HG02981 (cell line): ENCODE data around the gene CAB39L.
A peak's percentile ranks its signal among the peaks of the same experiment; 100 is the strongest.

Source experiments
- ATAC-seq: cut with Tn5 transposase; IDR thresholded peaks from one replicate; pipeline ENCODE4 v1.9.1; 2021; ENCODE audit warnings: mild to moderate bottlenecking, moderate library complexity; ENCODE audit not compliant: unreplicated experiment

The CAB39L gene

DNA sequence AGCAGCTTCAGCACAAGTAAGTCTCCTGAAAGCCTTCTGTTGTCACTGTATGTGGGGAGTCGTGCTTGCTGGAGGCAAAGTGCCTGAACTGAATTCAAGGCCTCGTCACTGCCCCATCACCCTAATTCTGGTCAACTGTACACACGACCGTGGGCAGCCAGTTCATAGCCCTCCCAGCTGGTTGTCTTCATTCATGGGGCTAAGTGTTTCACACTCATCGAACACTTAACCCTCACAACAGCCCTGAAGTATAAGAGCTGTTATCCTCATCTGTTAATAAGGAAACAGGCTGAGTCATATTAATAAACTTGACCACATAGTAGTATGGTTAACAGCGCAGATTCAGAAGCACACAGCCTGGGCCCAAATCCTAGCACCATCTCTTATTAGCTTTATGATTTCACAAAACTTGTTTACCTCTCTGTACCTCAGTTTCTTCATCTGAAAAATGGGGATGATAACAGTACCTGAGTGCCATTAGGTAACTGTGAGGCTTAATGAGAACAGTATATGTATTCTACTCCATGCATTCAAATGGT, 129.5 kb downstream of the CAB39L start:
- ATAC-seq, result no peak

DNA sequence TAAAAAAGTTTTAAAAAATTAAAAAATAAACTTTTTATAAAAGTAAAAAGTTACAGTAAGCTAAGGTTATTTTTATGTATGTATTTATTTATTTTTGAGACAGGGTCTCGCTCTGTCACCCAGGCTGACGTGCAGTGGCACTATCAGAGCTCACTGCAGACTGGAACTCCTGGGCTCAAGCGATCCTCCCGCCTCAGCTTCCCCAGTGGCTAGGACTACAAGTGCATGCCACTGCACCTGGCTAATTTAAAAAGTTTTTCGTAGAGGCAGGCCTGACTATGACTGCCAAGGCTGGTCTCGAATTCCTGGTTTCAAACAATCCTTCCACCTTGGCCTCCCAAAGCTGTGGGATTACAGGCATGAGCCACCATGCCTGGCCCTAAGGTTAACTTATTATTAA, 132.0 kb downstream of the CAB39L start:
- ATAC-seq, result no peak

DNA sequence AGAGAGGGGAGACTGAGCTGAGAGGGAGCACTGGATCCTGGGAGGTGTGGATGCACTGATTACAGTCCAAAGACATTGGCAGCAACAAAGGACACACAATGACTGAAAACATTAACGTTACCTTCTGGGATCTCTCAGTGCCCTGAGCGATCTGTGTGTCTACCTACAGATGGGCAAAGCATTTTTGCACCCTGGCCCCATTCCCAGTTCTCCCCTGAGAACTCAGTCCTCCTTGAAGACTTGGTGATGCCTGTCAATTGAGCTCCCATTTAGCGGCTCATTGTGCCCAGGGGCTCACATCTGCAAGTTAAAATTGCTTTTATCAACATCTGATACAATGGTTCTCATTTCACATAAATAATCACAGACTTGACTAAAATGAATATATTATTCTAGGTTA, 133.6 kb downstream of the CAB39L start:
- no peak for ATAC-seq

DNA sequence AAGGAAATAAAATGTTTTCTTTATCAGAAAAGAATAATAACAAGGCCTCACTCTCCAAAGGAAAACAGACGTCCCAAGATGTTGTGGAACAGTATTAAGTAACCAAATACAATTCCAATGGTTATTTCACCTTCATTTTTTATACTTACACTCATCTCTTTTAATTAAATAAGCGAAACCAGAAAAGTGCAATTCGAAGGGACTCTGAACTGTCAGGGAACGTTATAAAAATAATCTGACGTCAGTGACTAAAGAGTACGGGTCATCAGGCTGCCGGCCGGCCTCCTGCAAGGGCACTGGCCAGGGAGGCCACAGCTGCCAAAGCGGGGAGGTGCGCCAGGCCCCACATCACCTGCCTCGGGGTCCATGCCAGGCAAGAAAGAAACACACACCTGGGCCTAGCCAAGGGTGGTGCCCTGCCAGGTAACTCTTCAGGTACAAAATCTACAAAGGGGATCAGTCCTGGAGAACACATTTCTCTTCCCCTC, 134.9 kb downstream of the CAB39L start:
- no peak for ATAC-seq

DNA sequence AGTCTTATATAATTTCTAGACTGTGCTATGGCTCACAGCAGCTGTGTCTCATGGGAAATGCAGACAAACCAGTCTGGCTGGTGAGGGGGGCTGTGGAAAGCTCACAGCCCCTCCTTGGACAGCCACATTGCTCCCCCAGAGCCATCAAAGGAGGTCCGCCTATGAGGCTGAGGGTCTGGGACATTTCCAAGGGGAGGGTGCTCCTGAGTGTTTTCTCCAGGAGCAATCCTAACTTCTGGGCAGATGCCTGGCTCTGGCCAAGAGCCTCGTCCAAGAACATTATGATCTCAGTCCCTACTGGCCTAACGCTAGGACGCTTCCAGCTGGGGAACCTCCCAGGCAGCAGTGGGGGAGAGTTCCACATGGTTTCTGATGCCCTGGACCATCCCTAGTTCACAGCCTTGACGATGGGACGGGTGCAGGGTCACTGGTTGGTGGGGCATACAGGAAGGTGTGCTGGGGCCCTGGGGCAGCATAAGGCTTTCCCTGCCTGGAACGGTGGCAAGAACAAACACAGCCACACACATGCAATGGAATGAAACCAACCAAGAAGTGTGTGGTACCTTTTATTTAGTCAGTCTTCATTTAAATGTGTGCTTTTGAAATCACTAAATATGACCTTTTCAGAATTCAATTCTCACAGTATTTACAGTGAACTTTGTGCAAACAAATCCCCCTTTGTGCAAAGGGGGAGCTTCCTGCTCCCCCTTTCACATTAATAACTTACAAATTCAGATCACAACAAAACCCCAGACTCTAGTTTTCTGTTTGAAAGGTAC, 135.6 kb downstream of the CAB39L start:
- ATAC-seq, result no peak

DNA sequence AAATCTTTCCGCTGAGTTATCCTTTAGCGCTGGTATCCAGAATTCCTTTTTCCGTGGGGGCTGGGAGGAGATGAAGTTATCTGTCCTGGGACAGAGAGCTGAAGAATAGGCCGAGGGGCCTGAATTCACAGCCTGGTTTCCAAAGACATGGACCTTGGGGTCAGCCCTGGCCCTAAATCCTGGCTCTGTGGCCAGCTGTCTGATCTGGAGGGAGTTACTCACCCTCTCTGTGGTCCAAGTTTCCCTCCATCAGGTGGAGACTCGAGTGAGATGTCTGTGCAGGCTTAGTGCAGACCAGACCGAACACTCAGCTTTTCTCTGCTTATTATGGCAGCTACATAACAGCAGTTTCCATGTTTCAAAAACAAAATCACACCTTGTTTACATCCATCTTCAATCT, 136.5 kb downstream of the CAB39L start:
- no peak for ATAC-seq

DNA sequence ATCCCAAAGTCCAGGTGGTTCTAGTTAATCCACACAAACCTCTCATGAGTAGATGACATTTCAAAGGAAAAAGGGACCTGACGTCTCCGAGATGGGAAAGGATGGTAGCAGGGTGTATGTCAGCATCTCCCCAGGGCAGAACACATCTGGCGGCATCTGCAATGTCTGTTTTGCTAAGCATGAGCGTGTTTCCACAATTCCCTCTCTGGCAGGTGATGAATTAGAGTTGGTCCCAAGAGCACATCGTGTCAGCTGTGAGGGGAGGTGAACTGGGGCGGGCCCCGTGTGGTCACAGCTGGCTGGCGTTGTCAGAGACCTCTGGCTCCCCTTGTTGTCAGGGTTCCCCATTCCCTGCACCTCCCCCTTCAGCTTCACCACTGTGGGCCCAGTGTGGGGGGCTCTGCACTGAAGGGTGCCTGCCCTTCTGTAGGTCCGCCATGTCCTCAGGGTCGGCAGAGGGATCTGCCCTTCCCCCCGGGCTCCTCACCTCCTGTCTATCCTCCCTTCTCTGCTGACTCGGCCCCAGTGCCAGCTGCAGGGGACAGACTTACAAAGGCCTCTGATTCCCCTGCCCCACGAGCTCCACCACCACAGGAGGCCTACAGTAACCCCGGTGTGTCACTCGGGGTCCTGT, 138.0 kb downstream of the CAB39L start:
- ATAC-seq, result no peak

DNA sequence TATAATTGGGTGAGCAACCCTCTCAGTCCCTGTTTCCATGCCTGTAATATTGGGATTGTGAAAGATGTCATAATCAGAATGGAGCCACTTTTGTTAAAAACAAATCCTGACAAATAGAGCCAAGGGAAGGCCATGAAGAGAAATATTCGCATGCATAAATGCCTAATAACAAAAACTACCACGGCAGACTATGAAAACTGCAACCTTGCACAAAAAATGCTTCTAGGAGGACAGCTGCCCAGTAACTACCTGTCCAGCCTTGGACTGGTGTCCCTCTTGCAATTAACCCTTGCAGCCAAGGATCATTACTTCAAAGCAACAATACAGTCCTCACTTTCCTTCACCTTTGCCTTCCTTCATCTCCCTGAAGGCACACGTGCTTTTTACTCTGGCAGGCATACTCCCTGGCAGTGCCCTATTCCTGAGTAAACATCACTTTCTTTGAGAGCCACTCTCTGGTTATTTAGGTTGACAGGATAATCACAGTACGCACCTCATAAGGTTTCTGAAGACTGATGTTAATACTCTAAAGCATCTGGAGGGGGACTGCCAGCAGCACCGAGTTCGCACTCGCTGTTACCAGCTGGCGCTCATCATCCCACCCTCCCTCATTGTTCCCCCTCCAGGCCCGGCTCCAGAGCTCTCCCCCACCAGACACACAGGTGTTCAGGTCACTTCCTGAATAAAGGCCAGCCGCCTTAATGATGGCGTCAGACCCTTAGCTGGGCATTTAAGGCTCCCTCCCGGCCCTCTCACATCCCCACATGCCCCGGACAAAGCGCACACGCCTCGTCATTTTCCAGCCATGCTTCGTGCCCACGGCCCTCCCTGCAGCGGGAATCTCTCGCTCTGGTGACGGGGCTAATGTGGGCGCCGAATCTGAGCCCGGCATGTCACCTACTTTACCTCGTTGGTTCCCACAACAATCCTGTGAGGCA, 138.8 kb downstream of the CAB39L start:
- no peak for ATAC-seq

DNA sequence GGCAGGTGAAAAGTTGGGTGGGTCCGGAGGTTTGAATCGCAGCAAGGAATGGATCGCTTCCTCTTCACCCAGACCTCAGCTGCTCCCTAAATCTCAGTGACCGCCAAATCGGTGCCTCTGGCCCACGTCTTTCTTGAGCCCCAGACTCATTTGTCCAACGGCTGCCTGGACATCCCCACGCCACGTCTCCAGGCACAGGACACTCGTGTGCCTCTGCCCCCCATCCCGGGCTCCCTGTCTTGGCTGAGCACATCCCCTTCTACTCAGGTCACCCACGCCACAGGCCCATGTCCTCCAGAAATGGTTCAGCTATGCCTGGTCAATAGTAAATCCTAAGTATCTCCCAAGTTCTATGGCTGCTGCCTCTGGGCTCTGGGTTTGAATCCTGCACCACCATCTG, 139.5 kb downstream of the CAB39L start:
- no peak for ATAC-seq

DNA sequence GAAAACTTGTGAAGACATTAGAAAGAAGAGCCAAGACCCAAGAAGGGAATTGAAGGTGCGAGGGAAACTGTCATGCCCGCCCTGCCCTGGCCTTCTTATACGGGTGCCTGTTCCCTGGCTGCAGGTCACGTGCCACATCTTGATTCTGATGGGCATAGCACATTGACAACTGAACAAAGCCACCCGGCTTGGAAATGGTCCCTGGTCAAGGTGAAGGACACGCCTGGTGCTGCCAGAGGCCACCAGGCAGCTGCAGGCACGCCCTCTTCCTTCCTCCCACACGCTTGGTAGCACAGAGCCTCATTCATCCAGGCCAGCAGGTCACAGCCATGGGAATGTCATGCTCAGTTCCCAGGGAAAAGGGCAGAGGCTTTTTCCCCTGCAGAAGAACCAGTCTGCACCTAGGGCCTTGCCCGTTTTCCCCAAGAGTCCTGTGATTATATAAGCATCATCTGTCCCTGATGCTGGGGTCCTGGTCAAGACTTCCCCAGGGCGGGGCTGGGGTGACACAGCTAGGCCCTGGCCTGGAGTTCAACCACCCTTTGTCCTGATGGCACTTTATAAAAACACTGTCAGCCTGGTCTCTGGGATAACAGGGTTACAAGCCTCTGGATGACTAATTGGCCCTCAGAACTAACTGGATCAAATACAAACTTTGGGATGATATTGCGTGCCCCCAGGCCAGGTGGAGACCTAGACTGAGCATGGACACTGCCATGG, 140.2 kb downstream of the CAB39L start:
- ATAC-seq, result no peak

DNA sequence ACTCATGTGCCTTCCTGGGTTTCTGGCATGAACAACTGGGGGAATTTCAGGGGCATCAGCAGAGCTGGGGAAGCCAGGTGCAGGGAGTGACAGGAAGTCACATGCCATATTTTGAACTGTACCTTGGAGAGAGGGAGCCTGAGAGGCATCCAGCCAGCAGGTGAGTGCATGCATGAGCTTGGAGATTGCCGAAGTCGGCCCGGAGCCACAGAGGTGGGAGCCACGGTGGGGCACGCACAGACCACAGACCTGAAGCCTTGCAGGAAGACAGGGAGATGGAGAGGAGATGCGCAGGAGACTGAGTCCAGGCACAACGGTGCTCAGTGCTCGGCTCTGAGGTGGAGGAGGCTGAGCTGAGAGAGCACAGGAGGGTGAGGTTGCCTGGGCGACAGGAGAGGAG, 141.0 kb downstream of the CAB39L start:
- no peak for ATAC-seq

DNA sequence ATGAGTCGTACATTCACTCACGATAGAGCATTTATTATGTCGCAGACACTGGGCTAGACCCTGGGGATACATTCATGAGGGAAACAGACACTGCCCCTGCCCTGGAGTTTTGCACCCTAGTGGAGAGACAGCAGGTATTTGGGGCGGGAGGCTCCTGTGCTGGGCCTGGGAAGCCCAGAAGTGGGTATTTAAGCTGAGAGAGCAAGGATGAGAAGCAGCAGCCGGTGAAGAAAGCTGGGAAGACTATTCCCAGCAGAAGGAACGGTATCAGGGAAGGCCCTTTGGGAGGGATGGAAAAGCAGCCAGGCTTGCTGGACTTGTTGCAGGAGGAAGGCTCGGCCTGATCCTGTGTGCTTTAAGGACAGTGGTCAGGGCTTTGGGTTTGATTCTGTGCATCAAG, 141.6 kb downstream of the CAB39L start:
- ATAC-seq, result no peak

DNA sequence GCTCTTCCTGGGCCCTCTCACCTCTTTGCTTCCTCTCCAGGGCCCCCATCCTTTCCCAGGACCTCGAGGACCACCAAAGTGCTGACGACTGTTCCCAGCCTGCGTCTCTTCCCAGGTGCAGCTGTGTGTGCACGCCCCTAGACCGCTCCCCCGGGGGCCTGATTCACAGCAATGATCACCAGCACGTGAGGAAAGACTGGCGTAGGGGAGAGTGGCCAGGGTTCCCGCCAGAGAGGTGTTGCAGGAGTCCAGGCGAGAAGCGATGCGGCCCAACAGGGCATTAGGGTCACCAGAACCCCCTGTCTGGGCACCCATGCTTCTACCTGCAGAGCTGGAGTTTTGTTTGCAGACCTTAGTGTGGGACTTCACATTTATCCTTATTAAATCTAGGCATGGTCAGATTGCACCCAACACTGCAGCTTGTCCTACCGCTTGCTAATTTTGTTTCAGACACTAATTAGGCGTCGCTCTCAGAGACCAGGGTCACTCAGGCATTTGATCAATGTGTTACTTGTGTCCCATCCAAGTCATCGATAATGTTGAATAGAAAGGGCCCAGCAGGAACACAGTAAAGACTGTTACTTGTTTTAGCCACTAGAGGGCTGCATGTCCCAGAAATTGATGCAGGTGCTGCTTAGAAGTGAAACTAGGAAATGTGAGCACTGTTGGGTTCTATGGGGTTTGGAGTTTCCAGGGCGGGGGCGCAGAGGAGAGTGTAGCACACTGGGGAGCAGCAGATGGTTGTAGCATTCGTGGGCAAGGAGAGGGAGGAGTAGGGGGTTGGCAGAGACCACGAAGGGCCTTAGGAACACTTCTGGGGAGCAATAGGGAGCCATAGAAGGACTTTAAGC, 142.9 kb downstream of the CAB39L start:
- peak; percentile 82 for ATAC-seq

DNA sequence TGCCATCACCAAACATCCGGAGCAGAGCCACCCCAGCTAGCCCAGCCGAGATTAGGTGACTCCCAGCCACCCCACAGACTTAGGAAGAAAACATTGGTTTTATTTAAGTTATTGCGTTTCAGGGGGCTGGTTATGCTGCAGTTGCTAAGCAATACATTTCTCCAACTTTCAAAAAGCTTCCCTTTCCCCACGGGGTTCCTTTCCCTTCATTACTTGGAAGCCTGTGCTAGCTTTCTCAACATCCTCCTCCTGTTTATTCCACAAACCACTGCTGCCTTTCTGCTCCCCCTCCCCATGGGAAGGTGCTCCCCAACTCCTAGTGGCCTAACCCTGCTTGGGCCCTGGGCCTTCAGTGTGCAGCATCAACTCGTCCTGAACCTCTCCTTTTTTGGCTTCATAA, 143.6 kb downstream of the CAB39L start:
- ATAC-seq, result no peak

DNA sequence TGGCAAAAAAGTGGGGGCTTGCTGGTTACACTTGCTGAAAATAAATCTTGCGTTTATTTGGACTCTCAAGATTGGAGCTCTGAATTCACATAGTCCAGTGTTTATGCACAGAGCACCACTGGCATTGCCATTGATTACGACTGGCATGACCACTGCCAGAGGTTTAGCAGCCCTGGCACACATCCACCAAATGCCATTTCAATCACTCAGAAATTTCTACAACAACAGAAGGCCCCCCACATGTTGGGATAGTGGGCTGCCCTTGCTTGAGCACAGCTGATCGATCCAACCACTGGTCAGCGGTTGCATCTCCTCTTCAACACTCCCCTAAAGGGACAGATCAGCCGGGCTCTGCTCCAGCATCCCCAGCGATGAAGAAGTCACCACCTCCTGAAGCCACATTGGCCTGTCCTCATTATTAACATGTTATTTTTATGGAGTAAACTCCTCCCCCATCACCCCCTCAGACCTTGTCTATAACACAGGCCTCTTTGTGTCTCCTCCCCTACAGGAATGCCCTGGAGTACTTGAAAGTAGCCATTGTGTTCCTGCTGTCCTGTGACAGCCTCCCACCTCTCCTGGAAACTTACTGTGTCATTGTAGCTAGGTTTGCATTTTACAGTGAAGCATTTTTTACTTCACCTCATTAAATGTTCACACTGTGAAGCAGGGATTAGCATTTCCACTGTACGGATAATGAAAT, 144.8 kb downstream of the CAB39L start:
- no peak for ATAC-seq

DNA sequence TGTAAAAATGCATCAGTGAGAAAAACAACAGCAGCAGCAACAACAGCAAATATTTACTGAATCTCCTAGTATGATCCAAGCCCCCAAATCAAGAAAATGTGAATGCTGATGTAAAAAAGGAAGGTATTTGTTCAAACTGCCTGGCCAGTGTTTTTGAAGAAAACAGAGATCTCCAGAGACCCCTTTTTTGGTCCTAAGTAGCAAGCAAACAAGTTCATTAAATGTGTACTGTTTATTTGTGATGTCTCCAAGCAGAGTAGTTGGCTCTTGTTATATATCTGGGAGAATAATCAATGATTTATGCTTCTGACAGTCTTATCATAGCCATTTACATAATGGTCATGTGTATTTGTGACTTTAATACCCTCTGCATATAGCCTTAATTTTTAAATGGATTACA, 145.4 kb downstream of the CAB39L start:
- ATAC-seq, result no peak

DNA sequence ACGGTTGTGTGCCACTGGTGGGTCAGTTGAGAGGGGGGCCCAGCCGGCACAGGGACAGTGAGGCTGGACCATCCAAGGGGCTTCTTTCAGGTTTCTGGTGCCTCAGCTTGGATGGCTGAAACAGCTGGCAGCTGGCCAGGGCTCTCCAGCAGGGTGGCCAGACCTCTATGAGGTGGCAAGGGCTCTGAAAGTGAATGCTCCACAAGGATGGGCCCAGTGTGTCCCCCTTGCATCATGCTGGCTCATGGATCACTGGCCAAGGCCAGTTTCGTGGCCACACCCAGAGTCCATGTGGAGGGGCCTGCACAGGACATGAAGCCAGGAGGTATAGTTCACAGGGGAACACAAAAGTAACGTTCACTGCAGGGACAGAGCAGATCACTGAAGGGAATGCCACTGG, 146.5 kb downstream of the CAB39L start:
- no peak for ATAC-seq

DNA sequence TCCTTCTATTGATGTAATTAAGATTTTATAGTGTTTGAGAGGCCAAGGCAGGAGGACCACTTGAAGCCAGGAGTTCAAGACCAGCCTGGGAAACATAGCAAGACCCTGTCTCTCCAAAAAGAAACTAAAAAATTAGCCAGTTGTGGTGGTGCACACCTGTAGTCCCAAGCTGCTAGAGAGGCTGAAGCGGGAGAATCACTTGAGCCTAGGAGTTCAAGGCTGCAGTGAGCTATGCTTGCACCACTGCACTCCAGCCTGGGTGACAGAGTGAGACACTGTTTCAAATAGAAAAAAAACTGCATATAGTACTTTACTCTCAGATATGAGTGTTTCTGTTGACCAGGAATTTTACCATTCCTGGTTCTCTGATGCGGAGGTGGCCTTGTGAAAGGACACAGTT, 147.2 kb downstream of the CAB39L start:
- no peak for ATAC-seq

DNA sequence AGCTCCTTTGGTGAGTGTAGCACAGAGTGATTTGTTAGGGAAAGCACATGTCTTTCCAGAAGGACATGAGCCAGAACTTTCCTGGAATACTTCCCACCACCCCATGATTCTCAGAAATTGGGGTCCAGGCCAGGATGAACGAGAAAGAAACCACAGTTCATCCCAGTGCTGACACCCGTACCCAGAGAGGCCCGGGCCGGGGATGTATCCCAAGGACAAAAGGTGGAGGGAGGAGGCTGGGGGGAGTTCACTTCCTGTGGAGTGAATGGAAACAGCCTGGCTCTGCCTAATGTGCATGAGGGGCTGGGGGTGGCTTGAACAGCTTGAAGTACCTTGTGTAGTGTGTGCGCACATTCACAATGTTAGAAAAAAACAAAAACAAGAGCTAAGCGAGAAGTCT, 148.6 kb downstream of the CAB39L start:
- no peak for ATAC-seq
